Osteoblast (primary cell): ENCODE results near the gene SNAPC4. TPM values are rescaled to one million over a fixed set of nuclear protein-coding genes. Genes with fewer than 3 reads are reported as not detected.

Source experiments
- DNase-seq: peaks from one replicate; pipeline ENCODE4 v3.0.0; 2011; ENCODE audit warnings: low spot score, mixed read lengths; ENCODE audit not compliant: insufficient read length; ENCODE audit errors: missing footprints
- H2AFZ ChIP-seq: 2 replicates; pipeline ENCODE4 v1.6.0; 2011; ENCODE audit warnings: mild to moderate bottlenecking, low read length
- H3K27ac ChIP-seq: 2 replicates; pipeline ENCODE4 v1.5.1; 2011; ENCODE audit warnings: mild to moderate bottlenecking, low read depth, low read length, moderate library complexity
- H3K27me3 ChIP-seq: 2 replicates; pipeline ENCODE4 v1.6.0; 2012; ENCODE audit warnings: mild to moderate bottlenecking, control low read depth, inconsistent platforms, low read length, moderate library complexity; ENCODE audit not compliant: insufficient read depth
- H3K36me3 ChIP-seq: 2 replicates; pipeline ENCODE4 v1.5.1; 2011; ENCODE audit warnings: mild to moderate bottlenecking, low read length, control low read depth, moderate library complexity; ENCODE audit not compliant: insufficient read depth
- H3K4me1 ChIP-seq: 2 replicates; pipeline ENCODE4 v1.5.1; 2011; ENCODE audit warnings: mild to moderate bottlenecking, low read length, control low read depth, moderate library complexity; ENCODE audit not compliant: insufficient read depth
- H3K4me2 ChIP-seq: 2 replicates; pipeline ENCODE4 v1.6.0; 2011; ENCODE audit warnings: mild to moderate bottlenecking, low read length; ENCODE audit not compliant: insufficient read depth
- H3K4me3 ChIP-seq: fragments of 200-600 bp; sonication (generic); 3 replicates; pipeline ENCODE4 v1.5.1; 2012; ENCODE audit warnings: mild to moderate bottlenecking, low read length, inconsistent platforms; ENCODE audit not compliant: insufficient read depth
- H3K79me2 ChIP-seq: 2 replicates; pipeline ENCODE4 v1.6.0; 2012; ENCODE audit warnings: mild to moderate bottlenecking, low read length, control low read depth, inconsistent platforms; ENCODE audit not compliant: insufficient read depth
- H3K9me3 ChIP-seq: 2 replicates; pipeline ENCODE4 v1.5.1; 2011; ENCODE audit warnings: low read depth, low read length, control low read depth
- H4K20me1 ChIP-seq: 2 replicates; pipeline ENCODE4 v1.6.0; 2012; ENCODE audit warnings: mild to moderate bottlenecking, low read length, control low read depth; ENCODE audit not compliant: insufficient read depth
- CTCF ChIP-seq: IDR thresholded peaks from 2 replicates; pipeline ENCODE4 v1.5.1; 2011; ENCODE audit warnings: mild to moderate bottlenecking, low read depth, low read length, moderate library complexity; ENCODE audit errors: extremely low read depth
- total RNA-seq: library from RNA; depleted of rRNA; stranded (reverse); fragments of >200 nt; gene quantifications from 2 replicates; pipeline ENCODE4 v1.2.3, GENCODE V29; 2012

Gene SNAPC4
- total RNA-seq, 1 donor = 9.0 TPM

- Histone ChIP-seq H3K4me2 (no peak overlapping the region), H2AFZ (no peak overlapping the region), H4K20me1 (peaks cover 20% of the 10 kb centered on the region), H3K9me3 (no peaks in the 10 kb centered on the region), H3K27me3 (no peaks in the 10 kb centered on the region), H3K4me1 (peaks cover 7% of the 10 kb centered on the region), H3K4me3 (no peak overlapping the region), H3K79me2 (peaks cover 28% of the 10 kb centered on the region), H3K36me3 (peaks cover 69% of the 10 kb centered on the region), H3K27ac (no peak overlapping the region)
- no peak for DNase-seq
- TF ChIP-seq CTCF = no peak
Measured at GRCh38 chr9:136394312-136395019, 5.5 kb downstream of the SNAPC4 start.

DNA sequence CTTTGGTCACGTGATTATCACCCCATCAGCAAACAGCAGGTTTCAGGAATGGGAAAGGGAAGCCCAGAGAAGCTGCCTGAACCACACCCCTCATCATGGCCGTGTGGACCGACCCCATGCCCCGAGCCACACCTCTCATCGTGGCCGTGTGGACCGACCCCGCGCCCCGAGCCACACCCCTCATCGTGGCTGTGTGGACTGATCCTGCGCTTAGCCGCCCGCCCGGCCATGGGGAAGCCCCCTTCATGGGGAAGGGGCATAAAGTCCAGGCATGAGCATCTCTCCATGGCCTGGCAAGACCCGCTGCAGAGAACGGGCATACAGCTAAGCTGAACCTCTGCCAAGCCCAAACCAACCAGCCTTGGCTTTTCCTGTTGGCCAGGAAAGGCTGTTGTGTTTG is 6.4 kb downstream of the SNAPC4 start:
- Histone ChIP-seq H4K20me1 (peaks cover 14% of the 10 kb centered on the region), H3K79me2 (peaks cover 18% of the 10 kb centered on the region), H3K27ac (no peak overlapping the region), H3K9me3 (no peaks in the 10 kb centered on the region), H3K36me3 (peaks cover 77% of the 10 kb centered on the region), H3K4me1 (peaks cover under 1% of the 10 kb centered on the region), H2AFZ (no peak overlapping the region), H3K4me3 (no peak overlapping the region), H3K27me3 (no peaks in the 10 kb centered on the region), H3K4me2 (no peak overlapping the region)
- no peak for DNase-seq
- TF ChIP-seq CTCF = no peak

GRCh38 chr9:136392538-136393449 is 7.2 kb downstream of the SNAPC4 start:
- Histone ChIP-seq H3K4me3 (no peak overlapping the region), H2AFZ (no peak overlapping the region), H3K79me2 (peaks cover 11% of the 10 kb centered on the region), H3K4me1 (no peaks in the 10 kb centered on the region), H3K9me3 (no peaks in the 10 kb centered on the region), H3K36me3 (peaks cover 77% of the 10 kb centered on the region), H3K4me2 (no peak overlapping the region), H3K27me3 (no peaks in the 10 kb centered on the region), H3K27ac (no peak overlapping the region), H4K20me1 (peaks cover 9% of the 10 kb centered on the region)
- no peak for DNase-seq
- TF ChIP-seq CTCF = no peak
